Parathyroid adenoma (tissue), 2 donors: Measurements from ENCODE around the gene CUL4A.
"Not testable (repeated sequence)": the region's sequence is repeated elsewhere in the genome, so short reads cannot be mapped to it uniquely, and the experiment has no call there.

Experiments
- H2AFZ ChIP-seq: fragments of 300-600 bp; sonication (generic); one replicate; pipeline ENCODE4 v1.7.0; 2017; ENCODE audit warnings: antibody characterized with exemption, mild to moderate bottlenecking
- H3K27ac ChIP-seq: fragments of 300-600 bp; sonication (generic); one replicate; pipeline ENCODE4 v1.7.0; 2017
- H3K27me3 ChIP-seq: fragments of 300-600 bp; sonication (generic); one replicate; pipeline ENCODE4 v1.7.0; 2017; ENCODE audit warnings: low read length; ENCODE audit not compliant: control insufficient read depth, insufficient read depth
- H3K36me3 ChIP-seq: fragments of 300-600 bp; sonication (generic); one replicate; pipeline ENCODE4 v1.7.0; 2017; ENCODE audit warnings: low read length; ENCODE audit not compliant: control insufficient read depth, insufficient read depth
- H3K4me1 ChIP-seq: fragments of 300-600 bp; sonication (generic); one replicate; pipeline ENCODE4 v1.7.0; 2017; ENCODE audit warnings: control low read depth
- H3K4me2 ChIP-seq: fragments of 300-600 bp; sonication (generic); one replicate; pipeline ENCODE4 v1.7.0; 2017; ENCODE audit warnings: low read length
- H3K4me3 ChIP-seq: fragments of 300-600 bp; sonication (generic); one replicate; pipeline ENCODE4 v1.7.0; 2017; ENCODE audit warnings: low read depth, low read length
- H3K79me2 ChIP-seq: fragments of 300-600 bp; sonication (generic); one replicate; pipeline ENCODE4 v1.7.0; 2017; ENCODE audit warnings: control low read depth
- H3K9ac ChIP-seq: fragments of 300-600 bp; sonication (generic); one replicate; pipeline ENCODE4 v1.7.0; 2017; ENCODE audit warnings: mild to moderate bottlenecking
- H3K9me3 ChIP-seq: fragments of 300-600 bp; sonication (generic); one replicate; pipeline ENCODE4 v1.7.0; 2017; ENCODE audit warnings: low read length; ENCODE audit not compliant: control insufficient read depth
- CTCF ChIP-seq: fragments of 300-600 bp; sonication (generic); IDR thresholded peaks from one replicate; pipeline ENCODE4 v1.7.0; 2017; ENCODE audit warnings: antibody characterized with exemption, mild to moderate bottlenecking
- donor health status: primary hyperparathyroidism.

CUL4A gene

GRCh38 chr13:113260996-113261395 is 51.6 kb downstream of the CUL4A start:
- H3K27ac ChIP-seq = no peak overlapping the region
- H3K36me3 ChIP-seq = no peaks in the 10 kb centered on the region
- H3K4me3 ChIP-seq = no peak overlapping the region
- no peaks in the 10 kb centered on the region for H3K9me3 ChIP-seq
- H2AFZ ChIP-seq = no peak overlapping the region
- TF ChIP-seq CTCF = no peak
- H3K79me2 ChIP-seq = no peaks in the 10 kb centered on the region
- H3K4me1 ChIP-seq = no peaks in the 10 kb centered on the region
- H3K9ac ChIP-seq = no peak overlapping the region
- no peaks in the 10 kb centered on the region for H3K27me3 ChIP-seq
- H3K4me2 ChIP-seq = no peak overlapping the region

- not testable (repeated sequence) for H3K9me3 ChIP-seq, H3K4me2 ChIP-seq, H3K4me3 ChIP-seq, H3K36me3 ChIP-seq, H3K4me1 ChIP-seq, H3K79me2 ChIP-seq, H3K9ac ChIP-seq, H3K27ac ChIP-seq, H2AFZ ChIP-seq, H3K27me3 ChIP-seq
Observed at GRCh38 chr13:113263016-113263415, 53.6 kb downstream of the CUL4A start.

- Histone ChIP-seq H3K36me3 (no peaks in the 10 kb centered on the region), H3K27ac (no peak overlapping the region), H3K9me3 (no peaks in the 10 kb centered on the region), H2AFZ (no peak overlapping the region), H3K79me2 (no peaks in the 10 kb centered on the region), H3K9ac (no peak overlapping the region), H3K27me3 (no peaks in the 10 kb centered on the region), H3K4me3 (no peak overlapping the region), H3K4me1 (no peaks in the 10 kb centered on the region), H3K4me2 (no peak overlapping the region)
- no peak for TF ChIP-seq CTCF
Observed at GRCh38 chr13:113267642-113268405, 58.4 kb downstream of the CUL4A start.

GRCh38 chr13:113272031-113272430 is 62.6 kb downstream of the CUL4A start:
- Histone ChIP-seq H3K27ac (no peak overlapping the region), H3K79me2 (no peaks in the 10 kb centered on the region), H3K4me2 (no peak overlapping the region), H3K4me1 (no peaks in the 10 kb centered on the region), H3K36me3 (no peaks in the 10 kb centered on the region), H3K27me3 (no peaks in the 10 kb centered on the region), H3K9ac (no peak overlapping the region), H3K9me3 (no peaks in the 10 kb centered on the region), H2AFZ (no peak overlapping the region), H3K4me3 (no peak overlapping the region)
- TF ChIP-seq CTCF = no peak

- Histone ChIP-seq H2AFZ (no peak overlapping the region), H3K4me1 (no peaks in the 10 kb centered on the region), H3K27ac (no peak overlapping the region), H3K36me3 (no peaks in the 10 kb centered on the region), H3K4me2 (no peak overlapping the region), H3K27me3 (no peaks in the 10 kb centered on the region), H3K9me3 (no peaks in the 10 kb centered on the region), H3K9ac (no peak overlapping the region), H3K4me3 (no peak overlapping the region), H3K79me2 (no peaks in the 10 kb centered on the region)
- no peak for TF ChIP-seq CTCF
Observed at GRCh38 chr13:113272701-113273181, 63.3 kb downstream of the CUL4A start.
